Neuronal stem cell (in vitro differentiated cells): ENCODE measurements around the gene MRPL11.

Experiments used
- DNase-seq: peaks from one replicate; pipeline ENCODE4 v3.0.0-alpha.2; 2013; ENCODE audit warnings: low spot score
- H2AFZ ChIP-seq: one replicate; pipeline ENCODE4 v1.6.1; 2013; ENCODE audit warnings: mild to moderate bottlenecking, low read length, inconsistent platforms
- H2AK5ac ChIP-seq: 2 replicates; pipeline ENCODE4 v1.6.1; 2013; ENCODE audit warnings: low read depth, mild to moderate bottlenecking, inconsistent platforms, low read length, moderate library complexity, mixed read lengths
- H2BK120ac ChIP-seq: 2 replicates; pipeline ENCODE4 v1.6.1; 2013; ENCODE audit warnings: low read depth, mild to moderate bottlenecking, inconsistent platforms, low read length, moderate library complexity, mixed read lengths
- H2BK12ac ChIP-seq: one replicate; pipeline ENCODE4 v1.6.1; 2013; ENCODE audit warnings: low read length, inconsistent platforms
- H2BK15ac ChIP-seq: 2 replicates; pipeline ENCODE4 v1.6.1; 2013; ENCODE audit warnings: mild to moderate bottlenecking, low read length, inconsistent platforms, mixed read lengths
- H2BK5ac ChIP-seq: one replicate; pipeline ENCODE4 v1.6.1; 2013; ENCODE audit warnings: inconsistent platforms, mild to moderate bottlenecking, low read length, moderate library complexity
- H3K14ac ChIP-seq: one replicate; pipeline ENCODE4 v1.6.1; 2013; ENCODE audit warnings: low read length, inconsistent platforms
- H3K18ac ChIP-seq: 2 replicates; pipeline ENCODE4 v1.6.1; 2013; ENCODE audit warnings: low read length, inconsistent platforms
- H3K23ac ChIP-seq: 2 replicates; pipeline ENCODE4 v1.6.1; 2013; ENCODE audit warnings: low read depth, mild to moderate bottlenecking, mixed read lengths, low read length, inconsistent platforms; ENCODE audit not compliant: poor library complexity
- H3K27ac ChIP-seq: replicated peaks from 3 replicates; pipeline ENCODE4 v1.5.1; 2013; ENCODE audit warnings: low read length, inconsistent platforms
- H3K27me3 ChIP-seq, 3 experiments: 2 replicates each; pipeline ENCODE4 v1.6.1; 2013; ENCODE audit warnings: low read length in 3 of 3, mild to moderate bottlenecking in 2 of 3, inconsistent platforms in 1 of 3, low read depth in 1 of 3, mixed read lengths in 1 of 3, moderate library complexity in 1 of 3; ENCODE audit not compliant: control insufficient read depth in 3 of 3, insufficient read depth in 3 of 3
- H3K36me3 ChIP-seq, 2 donors: replicated peaks in 1 of 2; 2 replicates each; pipeline ENCODE4 v1.6.1; 2013; ENCODE audit warnings: low read length in 2 of 2; ENCODE audit not compliant: control insufficient read depth in 2 of 2, insufficient read depth in 2 of 2
- H3K4ac ChIP-seq: 2 replicates; pipeline ENCODE4 v1.6.1; 2013; ENCODE audit warnings: inconsistent platforms, mild to moderate bottlenecking, low read length, moderate library complexity
- H3K4me1 ChIP-seq, 2 donors: 1 replicate in 1 of 2; 2 replicates in 1 of 2; pipeline ENCODE4 v1.6.1; 2013; ENCODE audit warnings: low read length in 2 of 2, low read depth in 1 of 2; ENCODE audit not compliant: control insufficient read depth in 2 of 2, insufficient read depth in 1 of 2
- H3K4me2 ChIP-seq: one replicate; pipeline ENCODE4 v1.6.1; 2013; ENCODE audit warnings: mild to moderate bottlenecking, low read length, inconsistent platforms; ENCODE audit not compliant: insufficient read depth, poor library complexity, severe bottlenecking
- H3K4me3 ChIP-seq, 2 donors: 2 replicates each; pipeline ENCODE4 v1.5.1; 2013; ENCODE audit warnings: low read length in 2 of 2, mild to moderate bottlenecking in 2 of 2, inconsistent platforms in 1 of 2, moderate library complexity in 1 of 2
- H3K79me1 ChIP-seq: one replicate; pipeline ENCODE4 v1.6.1; 2013; ENCODE audit warnings: low read depth, mild to moderate bottlenecking, inconsistent platforms, low read length, moderate library complexity
- H3K9ac ChIP-seq: one replicate; pipeline ENCODE4 v1.6.1; 2013; ENCODE audit warnings: mild to moderate bottlenecking, low read depth, low read length, inconsistent platforms; ENCODE audit not compliant: poor library complexity
- H3K9me3 ChIP-seq, 2 donors: replicated peaks in 1 of 2; 2 replicates each; pipeline versions ENCODE3 to v1.6.1; 2013; ENCODE audit warnings: low read length in 2 of 2, mild to moderate bottlenecking in 2 of 2, inconsistent platforms in 1 of 2, low read depth in 1 of 2, mixed read lengths in 1 of 2, moderate library complexity in 1 of 2; ENCODE audit not compliant: control insufficient read depth in 2 of 2, insufficient read depth in 1 of 2
- H4K8ac ChIP-seq: one replicate; pipeline ENCODE4 v1.6.1; 2013; ENCODE audit warnings: low read depth, mild to moderate bottlenecking, inconsistent platforms, low read length, moderate library complexity
- H4K91ac ChIP-seq: one replicate; pipeline ENCODE4 v1.6.1; 2013; ENCODE audit warnings: low read length, low read depth, mild to moderate bottlenecking, inconsistent platforms; ENCODE audit not compliant: poor library complexity
- WGBS, 2 donors: extraction: QIAGEN DNeasy Blood & Tissue Kit; methylation state at CpG; one replicate each; pipeline ENCODE4 v1.1.7; 2013; ENCODE audit warnings: missing lambda C conversion rate in 2 of 2, mixed read lengths in 1 of 2; ENCODE audit not compliant: insufficient read length in 2 of 2, insufficient replicate concordance in 1 of 2; ENCODE audit errors: extremely low coverage in 2 of 2; 5-methylcytosine and 5-hydroxymethylcytosine counted together

Gene MRPL11

GRCh38 chr11:66415423-66415822 lies 23.2 kb downstream of the MRPL11 start:
- H3K4me2 ChIP-seq = no peak overlapping the region
- H3K27me3 ChIP-seq = peaks cover 4 to 15% (median 7%) of the 10 kb centered on the region in 3 experiments
- no CpG with 5 or more reads among the region's 2 CpGs for WGBS, 2 donors
- no peak overlapping the region for H3K4me3 ChIP-seq
- no peak overlapping the region for H3K9ac ChIP-seq
- no peak for DNase-seq
- H3K14ac ChIP-seq = no peak overlapping the region
- H4K8ac ChIP-seq = no peak overlapping the region
- no peak overlapping the region for H2BK120ac ChIP-seq
- no peak overlapping the region for H2AFZ ChIP-seq
- H4K91ac ChIP-seq = no peak overlapping the region
- H2AK5ac ChIP-seq = no peak overlapping the region
- no peak overlapping the region for H3K23ac ChIP-seq
- no peak overlapping the region for H2BK12ac ChIP-seq
- H3K36me3 ChIP-seq = no peaks in the 10 kb centered on the region
- no peak overlapping the region for H3K27ac ChIP-seq
- no peak overlapping the region for H3K4ac ChIP-seq
- H3K4me1 ChIP-seq = peaks cover 5 to 31% of the 10 kb centered on the region in 2 donors
- H2BK15ac ChIP-seq = no peak overlapping the region
- H3K9me3 ChIP-seq = no peaks in the 10 kb centered on the region
- no peak overlapping the region for H2BK5ac ChIP-seq
- no peaks in the 10 kb centered on the region for H3K79me1 ChIP-seq
- no peak overlapping the region for H3K18ac ChIP-seq

- WGBS, 2 donors = no CpG with 5 or more reads among the region's 12 CpGs
- Histone ChIP-seq H3K79me1 (no peaks in the 10 kb centered on the region), H3K9ac (no peak overlapping the region), H3K27ac (no peak overlapping the region), H3K18ac (no peak overlapping the region), H3K4me1 (peaks cover 10 to 29% of the 10 kb centered on the region in 2 donors), H4K8ac (no peak overlapping the region), H2AK5ac (no peak overlapping the region), H2AFZ (no peak overlapping the region), H3K27me3 (peaks cover 0 to 6% (median 0%) of the 10 kb centered on the region in 3 experiments), H2BK15ac (no peak overlapping the region), H3K9me3 (no peaks in the 10 kb centered on the region), H4K91ac (no peak overlapping the region), H3K4me3 (no peak overlapping the region), H2BK12ac (no peak overlapping the region), H3K4ac (no peak overlapping the region), H3K14ac (no peak overlapping the region), H2BK5ac (no peak overlapping the region), H3K4me2 (no peak overlapping the region), H2BK120ac (no peak overlapping the region), H3K36me3 (no peaks in the 10 kb centered on the region), H3K23ac (no peak overlapping the region)
- DNase-seq = no peak
These were observed 24.3 kb downstream of the MRPL11 start for GRCh38 chr11:66414120-66414934.

- Histone ChIP-seq H3K4ac (no peak overlapping the region), H3K79me1 (no peaks in the 10 kb centered on the region), H3K27me3 (no peaks in the 10 kb centered on the region), H2BK120ac (no peak overlapping the region), H3K18ac (no peak overlapping the region), H3K4me1 (peaks cover 13 to 22% of the 10 kb centered on the region in 2 donors), H3K36me3 (no peaks in the 10 kb centered on the region), H3K4me3 (no peak overlapping the region), H3K27ac (no peak overlapping the region), H3K4me2 (no peak overlapping the region), H2AK5ac (no peak overlapping the region), H3K14ac (no peak overlapping the region), H2BK12ac (no peak overlapping the region), H3K9ac (no peak overlapping the region), H3K9me3 (no peaks in the 10 kb centered on the region), H4K91ac (no peak overlapping the region), H4K8ac (no peak overlapping the region), H2AFZ (no peak overlapping the region), H3K23ac (no peak overlapping the region), H2BK15ac (no peak overlapping the region), H2BK5ac (no peak overlapping the region)
- WGBS, 2 donors = no CpG with 5 or more reads among the region's 6 CpGs
- DNase-seq = no peak
These were observed 25.5 kb downstream of the MRPL11 start for GRCh38 chr11:66413167-66413566.

GRCh38 chr11:66412110-66412509 lies 26.5 kb downstream of the MRPL11 start:
- no peak overlapping the region for H4K91ac ChIP-seq
- H3K18ac ChIP-seq = no peak overlapping the region
- H3K4me2 ChIP-seq = no peak overlapping the region
- H3K4me1 ChIP-seq = peaks cover 10 to 16% of the 10 kb centered on the region in 2 donors
- H2AFZ ChIP-seq = no peak overlapping the region
- no peak overlapping the region for H2BK5ac ChIP-seq
- no peak overlapping the region for H3K27ac ChIP-seq
- no peak overlapping the region for H4K8ac ChIP-seq
- H3K9ac ChIP-seq = no peak overlapping the region
- no peaks in the 10 kb centered on the region for H3K36me3 ChIP-seq
- H3K23ac ChIP-seq = no peak overlapping the region
- no peak overlapping the region for H2BK12ac ChIP-seq
- no peak overlapping the region for H2BK120ac ChIP-seq
- H3K27me3 ChIP-seq = no peaks in the 10 kb centered on the region
- H3K4me3 ChIP-seq = no peak overlapping the region
- H3K9me3 ChIP-seq = no peaks in the 10 kb centered on the region
- no peak for DNase-seq
- H3K79me1 ChIP-seq = no peaks in the 10 kb centered on the region
- no peak overlapping the region for H3K14ac ChIP-seq
- no peak overlapping the region for H2AK5ac ChIP-seq
- WGBS, 2 donors = no CpG with 5 or more reads among the region's 7 CpGs
- no peak overlapping the region for H2BK15ac ChIP-seq
- H3K4ac ChIP-seq = no peak overlapping the region
